HepG2 (cell line): ENCODE data around the gene FCER1G. TPM values are rescaled to one million over a fixed set of nuclear protein-coding genes. Genes with fewer than 3 reads are reported as not detected.

ENCODE experiments used
- ATAD3A ChIP-seq: sonication (generic); formaldehyde crosslinking; IDR thresholded peaks from 2 replicates; pipeline ENCODE4 v1.4.0; 2020; ENCODE audit warnings: missing genetic modification reagents
- ATF4 ChIP-seq, 2 experiments: fragments of 450-650 bp in 1 of 2; sonication (generic) in 1 of 2; formaldehyde crosslinking; IDR thresholded peaks; 2 replicates each; pipeline versions ENCODE4 v1.5.0 to v1.8.0; 2020 to 2022; ENCODE audit warnings: mild to moderate bottlenecking in 1 of 2, missing genetic modification reagents in 1 of 2
- DDIT3 ChIP-seq: sonication (generic); formaldehyde crosslinking; IDR thresholded peaks from 2 replicates; pipeline ENCODE4 v1.4.0; 2020; ENCODE audit warnings: mild to moderate bottlenecking, missing genetic modification reagents
- DPF2 ChIP-seq: sonication (generic); formaldehyde crosslinking; IDR thresholded peaks from 2 replicates; pipeline ENCODE4 v1.4.0; 2020; ENCODE audit warnings: mild to moderate bottlenecking, low read depth, missing genetic modification reagents, borderline replicate concordance
- ERF ChIP-seq: IDR thresholded peaks from 2 replicates; pipeline ENCODE4 v1.6.1; 2018; ENCODE audit warnings: missing biosample characterization, missing genetic modification reagents
- FOXO1 ChIP-seq: sonication (generic); formaldehyde crosslinking; IDR thresholded peaks from 2 replicates; pipeline ENCODE4 v1.4.0; 2020; ENCODE audit warnings: missing genetic modification reagents
- GFI1 ChIP-seq: sonication (generic); formaldehyde crosslinking; IDR thresholded peaks from 2 replicates; pipeline ENCODE4 v1.5.0; 2020; ENCODE audit warnings: missing genetic modification reagents, mild to moderate bottlenecking, borderline replicate concordance
- GRHL1 ChIP-seq: sonication (generic); formaldehyde crosslinking; conservative IDR thresholded peaks from 2 replicates; pipeline ENCODE4 v1.8.0; 2022; ENCODE audit warnings: missing genetic modification reagents
- HDAC2 ChIP-seq: sonication (generic); formaldehyde crosslinking; IDR thresholded peaks from 2 replicates; pipeline ENCODE4 v1.4.0; 2020; ENCODE audit warnings: missing genetic modification reagents
- MBNL3 ChIP-seq: fragments of 250-450 bp; sonication (Bioruptor Pico); conservative IDR thresholded peaks from 2 replicates; pipeline ENCODE4 v1.8.0; 2022; ENCODE audit warnings: mild to moderate bottlenecking, inconsistent platforms
- RFXANK ChIP-seq: IDR thresholded peaks from 2 replicates; pipeline ENCODE4 v1.6.1; 2016
- RFXAP ChIP-seq: sonication (generic); formaldehyde crosslinking; IDR thresholded peaks from 2 replicates; pipeline ENCODE4 v1.4.0; 2020; ENCODE audit warnings: missing genetic modification reagents, borderline replicate concordance
- SNAPC2 ChIP-seq: sonication (generic); formaldehyde crosslinking; IDR thresholded peaks from 2 replicates; pipeline ENCODE4 v1.8.1; 2022; ENCODE audit warnings: mild to moderate bottlenecking, missing genetic modification reagents
- SNRNP70 ChIP-seq: fragments of 200-400 bp; formaldehyde crosslinking; IDR thresholded peaks from 2 replicates; pipeline ENCODE4 v1.6.1; 2017; ENCODE audit warnings: mild to moderate bottlenecking, low read depth, low read length, moderate library complexity
- SOX6 ChIP-seq, 2 experiments: fragments of 450-650 bp in 1 of 2; sonication (generic) in 1 of 2; formaldehyde crosslinking in 1 of 2; IDR thresholded peaks; 2 replicates each; pipeline versions ENCODE4 v1.4.0 to v1.6.1; 2017 to 2020; ENCODE audit warnings: antibody characterized with exemption in 1 of 2, mild to moderate bottlenecking in 1 of 2, missing genetic modification reagents in 1 of 2
- YEATS2 ChIP-seq: sonication (generic); formaldehyde crosslinking; IDR thresholded peaks from 2 replicates; pipeline ENCODE4 v1.4.0; 2020; ENCODE audit warnings: missing genetic modification reagents, borderline replicate concordance
- ZBTB37 ChIP-seq: sonication (generic); formaldehyde crosslinking; IDR thresholded peaks from 2 replicates; pipeline ENCODE4 v1.4.0; 2020; ENCODE audit warnings: mild to moderate bottlenecking, missing genetic modification reagents
- ZNF326 ChIP-seq: sonication (generic); formaldehyde crosslinking; IDR thresholded peaks from 2 replicates; pipeline ENCODE4 v1.4.0; 2020; ENCODE audit warnings: missing genetic modification reagents, borderline replicate concordance
- ZNF574 ChIP-seq: sonication (generic); formaldehyde crosslinking; IDR thresholded peaks from 2 replicates; pipeline ENCODE4 v1.4.0; 2020; ENCODE audit warnings: missing genetic modification reagents
- ZNF576 ChIP-seq: sonication (generic); formaldehyde crosslinking; IDR thresholded peaks from 2 replicates; pipeline ENCODE4 v1.4.0; 2020; ENCODE audit warnings: mild to moderate bottlenecking, missing genetic modification reagents
- ZNF724P ChIP-seq: sonication (generic); formaldehyde crosslinking; IDR thresholded peaks from 2 replicates; pipeline ENCODE4 v1.8.0; 2022; ENCODE audit warnings: missing genetic modification reagents, borderline replicate concordance
- polyA plus RNA-seq, 8 experiments: library from polyadenylated mRNA; depleted of rRNA in 3 of 8; stranded (reverse) in 7 of 8; unstranded in 1 of 8; fragments of >200 nt; fragmentation: Illumina TruSeq in 4 of 8; extraction: Trizol in 4 of 8; gene quantifications; 2 replicates each; pipeline versions ENCODE4 v1.2.1 to v1.2.3, GENCODE V29; 2011 to 2016; ENCODE audit warnings: low read depth in 4 of 8, missing spikeins in 1 of 8, mixed read lengths in 1 of 8; ENCODE audit not compliant: insufficient read depth in 1 of 8
- total RNA-seq, 5 experiments: library from RNA; depleted of rRNA; stranded (reverse); fragments of >200 nt; fragmentation: Illumina TruSeq; extraction: Trizol; gene quantifications; 2 replicates each; pipeline ENCODE4 v1.2.3, GENCODE V29; 2016; ENCODE audit warnings: low read depth in 1 of 5

FCER1G gene
- total and polyA plus RNA-seq, 2 of the 13 experiments (the other 11 are each of a cell fraction or from before 2014, with no cell fraction given) = 1.3 to 6.4 TPM

GRCh38 chr1:161201836-161202712 is 13.0 kb upstream of the FCER1G start, which contains the start of gene NDUFS2 (continued):
- no peak for TF ChIP-seq ZBTB37 (CRISPR knock-in tag)
- TF ChIP-seq DDIT3 (CRISPR knock-in tag) = no peak
- no peak for TF ChIP-seq SNRNP70
- no peak for TF ChIP-seq DPF2 (CRISPR knock-in tag)
- TF ChIP-seq SOX6 (IDR thresholded peaks at IDR 0.05) = no peak
- peak; percentile 72 for TF ChIP-seq SOX6 (CRISPR knock-in tag; IDR thresholded peaks at IDR 0.05)
- TF ChIP-seq FOXO1 = peak; percentile 70
- TF ChIP-seq ZNF724P (CRISPR knock-in tag) = peak; percentile 88
- peak; percentile 96 for TF ChIP-seq ZNF574
- TF ChIP-seq ZNF326 = no peak
- TF ChIP-seq SNAPC2 (CRISPR knock-in tag) = peak; percentile 69; the same call in 1 of the 2 replicates
- TF ChIP-seq HDAC2 (CRISPR knock-in tag) = no peak
- no peak for TF ChIP-seq MBNL3 (CRISPR knock-in tag)
- TF ChIP-seq RFXANK = no peak
- TF ChIP-seq ATF4 (CRISPR knock-in tag; IDR thresholded peaks at IDR 0.05) = 0 out of 4 replicates have a peak, but pooled peaks of 1 of the 2 experiments have one; percentile 32
- TF ChIP-seq ZNF576 = no peak
- peak; percentile 51 for TF ChIP-seq ERF
- 0 out of 2 replicates have a peak, but pooled peaks have one; percentile 15 for TF ChIP-seq GFI1 (CRISPR knock-in tag)
- peak; percentile 75; the same call in 1 of the 2 replicates for TF ChIP-seq YEATS2 (CRISPR knock-in tag)
- TF ChIP-seq RFXAP (CRISPR knock-in tag) = peak; percentile 38; the same call in 1 of the 2 replicates
- no peak for TF ChIP-seq ATAD3A
- TF ChIP-seq GRHL1 = no peak
